SK-N-SH (cell line): ENCODE results near the gene CD63. TPM values are rescaled to one million over a fixed set of nuclear protein-coding genes. Genes with fewer than 3 reads are reported as not detected.

Experiments used
- CTCF ChIA-PET: fragments of 300-600, 350-600 bp; formaldehyde crosslinking; extraction: SDS; loops from one replicate; lab custom pipeline; 2021; lab: Yijun Ruan, JAX
- POLR2A ChIA-PET: fragments of 350-600 bp; sonication (Branson Sonifier 250); formaldehyde crosslinking; extraction: SDS; loops from one replicate; lab custom pipeline; 2020; ENCODE audit warnings: antibody characterized with exemption, inconsistent platforms; lab: Yijun Ruan, JAX
- DNase-seq: peaks from one replicate; pipeline ENCODE4 v3.0.0; 2012
- H2AFZ ChIP-seq: fragments of 200-600 bp; sonication (generic); 2 replicates; pipeline ENCODE4 v1.8.1; 2016; ENCODE audit warnings: antibody characterized with exemption, mild to moderate bottlenecking, low read depth
- H3F3A ChIP-seq: fragments of 200-600 bp; sonication (generic); replicated peaks from 2 replicates; pipeline ENCODE3; 2016; ENCODE audit warnings: antibody characterized with exemption, mild to moderate bottlenecking; ENCODE audit not compliant: insufficient read depth
- H3K27ac ChIP-seq, 2 experiments: fragments of 200-500 bp in 1 of 2; fragments of 200-600 bp in 1 of 2; sonication (Bioruptor generic) in 1 of 2; sonication (generic), shearing (Covaris generic) in 1 of 2; 2 replicates each; pipeline versions ENCODE4 v1.5.1 to v1.6.1; 2014 to 2016; ENCODE audit warnings: low read depth in 2 of 2, inconsistent platforms in 1 of 2, low read length in 1 of 2, mild to moderate bottlenecking in 1 of 2, mixed read lengths in 1 of 2
- H3K27me3 ChIP-seq: fragments of 200-600 bp; sonication (generic), shearing (Covaris generic); 2 replicates; pipeline ENCODE4 v1.6.1; 2016; ENCODE audit warnings: mixed run types; ENCODE audit not compliant: insufficient read depth
- H3K36me3 ChIP-seq, 2 experiments: fragments of 200-500 bp in 1 of 2; fragments of 200-600 bp in 1 of 2; sonication (Bioruptor generic) in 1 of 2; sonication (generic) in 1 of 2; replicated peaks in 1 of 2; 2 replicates each; pipeline versions ENCODE3 to v1.5.1; 2014 to 2016; ENCODE audit warnings: low read length in 1 of 2, mild to moderate bottlenecking in 1 of 2; ENCODE audit not compliant: insufficient read depth in 2 of 2, control insufficient read depth in 1 of 2
- H3K4me1 ChIP-seq, 2 experiments: fragments of 200-500 bp in 1 of 2; fragments of 200-600 bp in 1 of 2; sonication (Bioruptor generic) in 1 of 2; sonication (generic), shearing (Covaris generic) in 1 of 2; 2 replicates each; pipeline versions ENCODE4 v1.5.1 to v1.6.1; 2014 to 2016; ENCODE audit warnings: low read depth in 1 of 2, low read length in 1 of 2, mixed run types in 1 of 2; ENCODE audit not compliant: insufficient read depth in 2 of 2, control insufficient read depth in 1 of 2
- H3K4me2 ChIP-seq: fragments of 200-600 bp; sonication (generic), shearing (Covaris generic); 2 replicates; pipeline ENCODE4 v1.6.1; 2017; ENCODE audit warnings: mixed run types
- H3K4me3 ChIP-seq, 2 experiments: fragments of 200-500 bp in 1 of 2; fragments of 200-600 bp in 1 of 2; sonication (Bioruptor generic) in 1 of 2; sonication (generic), shearing (Covaris generic) in 1 of 2; 2 replicates each; pipeline versions ENCODE4 v1.5.1 to v1.8.1; 2014 to 2016; ENCODE audit warnings: low read depth in 2 of 2, inconsistent platforms in 1 of 2, low read length in 1 of 2, mild to moderate bottlenecking in 1 of 2, mixed read lengths in 1 of 2, moderate library complexity in 1 of 2
- H3K79me2 ChIP-seq: fragments of 200-600 bp; sonication (generic); 2 replicates; pipeline ENCODE4 v1.8.1; 2017; ENCODE audit warnings: mild to moderate bottlenecking; ENCODE audit not compliant: insufficient read depth
- H3K9ac ChIP-seq: fragments of 200-600 bp; sonication (generic); 2 replicates; pipeline ENCODE4 v1.6.1; 2017; ENCODE audit warnings: mixed run types
- H3K9me2 ChIP-seq: fragments of 200-600 bp; sonication (generic); 2 replicates; pipeline ENCODE4 v1.6.1; 2017; ENCODE audit warnings: mixed run types
- H3K9me3 ChIP-seq: fragments of 200-600 bp; sonication (generic); 2 replicates; pipeline ENCODE4 v1.6.1; 2017; ENCODE audit warnings: mixed run types, mild to moderate bottlenecking, moderate library complexity
- H4K20me1 ChIP-seq: fragments of 200-600 bp; sonication (generic); 2 replicates; pipeline ENCODE4 v1.6.1; 2017; ENCODE audit warnings: mild to moderate bottlenecking, mixed run types; ENCODE audit not compliant: insufficient read depth
- CHD2 ChIP-seq: fragments of 150-350 bp; IDR thresholded peaks from 2 replicates; pipeline ENCODE4 v1.6.1; 2018; ENCODE audit warnings: low read length; ENCODE audit not compliant: partially characterized antibody
- CTCF ChIP-seq: fragments of 200-600 bp; sonication (generic); IDR thresholded peaks from 2 replicates; pipeline ENCODE4 v1.6.1; 2017; ENCODE audit warnings: antibody characterized with exemption, mild to moderate bottlenecking, moderate library complexity
- EP300 ChIP-seq, 2 experiments: IDR thresholded peaks; 2 replicates each; pipeline versions ENCODE4 v1.4.0 to v1.6.1; 2012; ENCODE audit warnings: borderline replicate concordance in 1 of 2, low read depth in 1 of 2, low read length in 1 of 2
- EZH2phosphoT487 ChIP-seq: fragments of 200-600 bp; sonication (generic); IDR thresholded peaks from 2 replicates; pipeline ENCODE4 v1.6.1; 2017; ENCODE audit warnings: low read depth, mixed run types, mild to moderate bottlenecking, antibody characterized with exemption, moderate library complexity, borderline replicate concordance
- FOXJ3 ChIP-seq: sonication (generic); formaldehyde crosslinking; IDR thresholded peaks from 2 replicates; pipeline ENCODE4 v1.5.1; 2020; ENCODE audit warnings: mild to moderate bottlenecking, missing genetic modification reagents
- GABPA ChIP-seq: IDR thresholded peaks from 2 replicates; pipeline ENCODE4 v1.4.0; 2012; ENCODE audit warnings: low read depth, mild to moderate bottlenecking
- GATA2 ChIP-seq: sonication (generic); formaldehyde crosslinking; IDR thresholded peaks from 2 replicates; pipeline ENCODE4 v1.5.0; 2020; ENCODE audit warnings: mild to moderate bottlenecking, missing genetic modification reagents
- JUND ChIP-seq: IDR thresholded peaks from 2 replicates; pipeline ENCODE4 v1.4.0; 2012
- MAX ChIP-seq: IDR thresholded peaks from 2 replicates; pipeline ENCODE4 v1.4.0; 2012; ENCODE audit warnings: low read depth
- MEF2A ChIP-seq: IDR thresholded peaks from 2 replicates; pipeline ENCODE4 v1.4.0; 2012; ENCODE audit warnings: low read depth, borderline replicate concordance
- MXI1 ChIP-seq: IDR thresholded peaks from 2 replicates; pipeline ENCODE4 v1.6.1; 2012; ENCODE audit warnings: mild to moderate bottlenecking, low read depth, low read length, improper control_type of control experiment
- POLR2AphosphoS5 ChIP-seq: IDR thresholded peaks from 2 replicates; pipeline ENCODE4 v1.6.1; 2012; ENCODE audit warnings: low read depth, low read length
- RAD21 ChIP-seq: IDR thresholded peaks from 2 replicates; pipeline ENCODE4 v1.6.1; 2012; ENCODE audit warnings: mild to moderate bottlenecking, low read length
- RCOR1 ChIP-seq: fragments of 150-350 bp; IDR thresholded peaks from 2 replicates; pipeline ENCODE4 v1.6.1; 2017; ENCODE audit warnings: antibody characterized with exemption, low read length
- RFX5 ChIP-seq: IDR thresholded peaks from 2 replicates; pipeline ENCODE4 v1.6.1; 2012; ENCODE audit warnings: mild to moderate bottlenecking, improper control_type of control experiment, low read length
- RXRA ChIP-seq: IDR thresholded peaks from 2 replicates; pipeline ENCODE4 v1.4.0; 2012; ENCODE audit warnings: low read depth, mild to moderate bottlenecking, borderline replicate concordance
- SIN3A ChIP-seq: IDR thresholded peaks from 2 replicates; pipeline ENCODE4 v1.6.1; 2012; ENCODE audit warnings: low read depth, mild to moderate bottlenecking, low read length, moderate library complexity, borderline replicate concordance
- SMC3 ChIP-seq: IDR thresholded peaks from 2 replicates; pipeline ENCODE4 v1.6.1; 2012; ENCODE audit warnings: low read depth, low read length, improper control_type of control experiment
- TAF1 ChIP-seq: IDR thresholded peaks from 2 replicates; pipeline ENCODE4 v1.6.1; 2012; ENCODE audit warnings: low read depth, mild to moderate bottlenecking, low read length, moderate library complexity, borderline replicate concordance
- TCF12 ChIP-seq: IDR thresholded peaks from 2 replicates; pipeline ENCODE4 v1.4.0; 2012
- WGBS: methylation state at CpG from one replicate; pipeline ENCODE4 v1.1.6; 2017; ENCODE audit warnings: low lambda C conversion rate; 5-methylcytosine and 5-hydroxymethylcytosine counted together
- polyA plus RNA-seq, 3 experiments: library from polyadenylated mRNA; depleted of rRNA; stranded (reverse); fragments of >200 nt; gene quantifications; 2 replicates each; pipeline ENCODE4 v1.2.3, GENCODE V29; 2012
- TF ChIP-seq, protein P1 (sequence below): fragments of 150-350 bp; IDR thresholded peaks from 2 replicates; pipeline ENCODE4 v1.6.1; 2016; ENCODE audit warnings: mild to moderate bottlenecking, low read depth, low read length
- TF ChIP-seq, protein P2 (sequence below): IDR thresholded peaks from 2 replicates; pipeline ENCODE4; 2012

Gene CD63
- polyA plus RNA-seq, 1 of the 3 experiments (the other 2 are of a cell fraction) = 1,465 TPM

DNA sequence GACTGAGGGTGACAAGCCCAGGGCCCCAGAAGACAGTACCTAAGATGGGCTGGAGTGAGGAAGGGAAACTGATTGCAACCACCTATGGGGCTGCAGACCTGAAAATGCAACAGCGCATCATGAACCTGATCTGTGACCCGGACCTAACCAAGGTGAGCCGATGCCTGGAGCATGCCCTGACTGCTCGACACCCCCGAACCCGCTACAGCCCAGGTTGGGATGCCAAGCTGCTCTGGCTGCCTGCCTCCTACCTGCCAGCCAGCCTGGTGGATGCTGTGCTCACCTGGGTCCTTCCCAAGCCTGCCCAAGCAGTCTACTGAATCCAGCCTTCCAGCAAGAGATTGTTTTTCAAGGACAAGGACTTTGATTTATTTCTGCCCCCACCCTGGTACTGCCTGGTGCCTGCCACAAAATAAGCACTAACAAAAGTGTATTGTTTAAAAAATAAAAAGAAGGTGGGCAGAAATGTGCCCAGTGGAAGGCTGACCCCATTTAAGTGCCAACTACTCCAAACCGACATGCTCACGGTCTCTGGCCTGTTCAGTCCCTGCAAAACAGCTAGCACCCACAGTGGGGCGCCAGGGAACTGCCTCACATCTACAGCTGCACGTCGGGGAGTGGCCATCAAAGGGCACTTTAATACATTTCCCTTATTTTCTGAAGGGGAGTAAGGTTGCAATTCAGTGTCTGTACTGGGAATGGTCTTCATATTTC is 4.4 kb downstream of the CD63 start:
- CTCF ChIA-PET = interaction anchor here (0.6 to 11.2 kb wide), 14 partner anchors 8 to 383 kb away, joined by 3 to 202 read pairs (median 4); partner anchors contain the start of genes BLOC1S1 and ITGA7
- Histone ChIP-seq H3K9me3 (no peaks in the 10 kb centered on the region), H3K27ac (peak overlapping the region in 1 of 2 experiments; percentile 6; a peak in 1 of 4 replicates), H4K20me1 (peaks cover 51% of the 10 kb centered on the region), H3K9me2 (no peaks in the 10 kb centered on the region), H2AFZ (no peak overlapping the region), H3F3A (peaks cover 55% of the 10 kb centered on the region), H3K9ac (no peak overlapping the region), H3K27me3 (no peaks in the 10 kb centered on the region), H3K4me2 (no peak overlapping the region), H3K36me3 (peaks cover 34 to 36% of the 10 kb centered on the region in 2 experiments), H3K4me3 (no peak overlapping the region), H3K4me1 (peaks cover 11 to 40% of the 10 kb centered on the region in 2 experiments; a peak in 3 of 4 replicates), H3K79me2 (peaks cover 34% of the 10 kb centered on the region)
- POLR2A ChIA-PET = interaction anchor here (0.7 to 1.3 kb wide), 2 partner anchors 13 to 93 kb away, joined by 3 to 6 read pairs; partner anchors contain the start of genes ORMDL2 and SARNP
- peak; percentile 71 for DNase-seq
- WGBS = 49% methylated on average over 6 of the region's 11 CpGs
- TF ChIP-seq, protein P1, sequence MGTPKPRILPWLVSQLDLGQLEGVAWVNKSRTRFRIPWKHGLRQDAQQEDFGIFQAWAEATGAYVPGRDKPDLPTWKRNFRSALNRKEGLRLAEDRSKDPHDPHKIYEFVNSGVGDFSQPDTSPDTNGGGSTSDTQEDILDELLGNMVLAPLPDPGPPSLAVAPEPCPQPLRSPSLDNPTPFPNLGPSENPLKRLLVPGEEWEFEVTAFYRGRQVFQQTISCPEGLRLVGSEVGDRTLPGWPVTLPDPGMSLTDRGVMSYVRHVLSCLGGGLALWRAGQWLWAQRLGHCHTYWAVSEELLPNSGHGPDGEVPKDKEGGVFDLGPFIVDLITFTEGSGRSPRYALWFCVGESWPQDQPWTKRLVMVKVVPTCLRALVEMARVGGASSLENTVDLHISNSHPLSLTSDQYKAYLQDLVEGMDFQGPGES = no peak
- TF ChIP-seq SMC3 = peak; percentile 74
- no peak for TF ChIP-seq RCOR1
- TF ChIP-seq MEF2A = no peak
- TF ChIP-seq, protein P2, sequence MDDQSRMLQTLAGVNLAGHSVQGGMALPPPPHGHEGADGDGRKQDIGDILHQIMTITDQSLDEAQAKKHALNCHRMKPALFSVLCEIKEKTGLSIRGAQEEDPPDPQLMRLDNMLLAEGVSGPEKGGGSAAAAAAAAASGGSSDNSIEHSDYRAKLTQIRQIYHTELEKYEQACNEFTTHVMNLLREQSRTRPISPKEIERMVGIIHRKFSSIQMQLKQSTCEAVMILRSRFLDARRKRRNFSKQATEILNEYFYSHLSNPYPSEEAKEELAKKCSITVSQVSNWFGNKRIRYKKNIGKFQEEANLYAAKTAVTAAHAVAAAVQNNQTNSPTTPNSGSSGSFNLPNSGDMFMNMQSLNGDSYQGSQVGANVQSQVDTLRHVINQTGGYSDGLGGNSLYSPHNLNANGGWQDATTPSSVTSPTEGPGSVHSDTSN = no peak
- TF ChIP-seq MAX = no peak
- TF ChIP-seq CHD2 = no peak
- TF ChIP-seq RXRA = no peak
- TF ChIP-seq EZH2phosphoT487 = no peak
- TF ChIP-seq GATA2 = no peak
- TF ChIP-seq MXI1 = no peak
- peak; percentile 68 for TF ChIP-seq CTCF
- TF ChIP-seq EP300 (IDR thresholded peaks at IDR 0.05; ENCODE audit: borderline replicate concordance in 1 of 2, low read depth in 1 of 2, low read length in 1 of 2) = no peak
- TF ChIP-seq POLR2AphosphoS5 = no peak
- TF ChIP-seq TAF1 = no peak
- no peak for TF ChIP-seq GABPA
- TF ChIP-seq JUND = no peak
- TF ChIP-seq RAD21 = peak; percentile 79
- no peak for TF ChIP-seq RFX5
- TF ChIP-seq SIN3A = 0 out of 2 replicates have a peak, but pooled peaks have one; percentile 19
- TF ChIP-seq TCF12 = no peak
- TF ChIP-seq FOXJ3 (CRISPR knock-in tag) = no peak
